Testis (tissue), 2 donors: ENCODE results near the gene CDK17.

ENCODE experiments used
- CTCF ChIP-seq, 3 experiments: fragments of 450-650 bp in 2 of 3; fragments of 200-600 bp in 1 of 3; sonication (generic) in 1 of 3; IDR thresholded peaks; one replicate each; pipeline ENCODE4 v1.5.1; 2016 to 2019; ENCODE audit warnings: antibody characterized with exemption in 3 of 3, mild to moderate bottlenecking in 2 of 3, moderate library complexity in 1 of 3
- POLR2A ChIP-seq: fragments of 450-650 bp; IDR thresholded peaks from one replicate; pipeline ENCODE4 v1.6.1; 2017; ENCODE audit warnings: antibody characterized with exemption, mild to moderate bottlenecking, moderate library complexity

DNA sequence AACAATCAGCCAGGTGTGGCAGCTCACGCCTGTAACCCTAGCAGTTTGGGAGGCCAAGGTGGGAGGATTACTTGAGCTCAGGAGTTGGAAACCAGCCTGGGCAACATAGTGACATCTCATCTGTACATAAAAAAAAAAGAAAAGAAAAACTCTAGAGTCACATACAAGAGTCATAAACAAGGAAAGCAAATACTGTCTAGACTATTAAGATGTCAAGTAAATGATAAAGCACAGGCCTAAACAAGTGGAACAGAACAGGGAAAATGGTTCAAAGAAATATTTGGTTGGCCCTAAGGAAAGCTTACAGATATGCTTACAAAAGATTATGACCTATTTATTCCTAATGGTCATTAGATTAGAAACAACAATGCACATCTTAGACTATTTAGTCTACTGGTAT is 12.3 kb downstream of the CDK17 start:
- no peak for TF ChIP-seq CTCF (IDR thresholded peaks at IDR 0.05)
- no peak for TF ChIP-seq POLR2A
